ENCODE data around the gene TMOD1. TPM values are rescaled to one million over a fixed set of nuclear protein-coding genes. Genes with fewer than 3 reads are reported as not detected.

The TMOD1 gene
- total and polyA plus RNA-seq, 5 donors from 2014 or later, result 2.4 to 11.0 (median 3.7) TPM

GRCh38 chr9:97529363-97530076, 28.1 kb downstream of the TMOD1 start:
- ATAC-seq (ENCODE audit: low read depth in 2 of 2), result peak in 1 of 2 donors; percentile 34

GRCh38 chr9:97531888-97532376, 30.5 kb downstream of the TMOD1 start:
- Histone ChIP-seq H3K9me3 (ENCODE audit: control insufficient read depth in 2 of 2, low read length in 2 of 2) (no peaks in the 10 kb centered on the region), H3K4me1 (ENCODE audit: control insufficient read depth, insufficient read depth, low read length, poor library complexity, severe bottlenecking) (no peaks in the 10 kb centered on the region), H3K27me3 (ENCODE audit: control insufficient read depth, insufficient read depth, low read length) (no peaks in the 10 kb centered on the region), H3K4me3 (ENCODE audit: low read depth, low read length) (no peak overlapping the region), H3K27ac (ENCODE audit: insufficient read depth, low read length, poor library complexity, severe bottlenecking) (no peak overlapping the region), H3K36me3 (ENCODE audit: control insufficient read depth, insufficient read depth, low read length) (no peaks in the 10 kb centered on the region)
- no peak overlapping the region for H3K4me3 Mint-ChIP-seq
- H3K4me1 Mint-ChIP-seq, result peaks cover 0 to 12% (median 2%) of the 10 kb centered on the region in 4 donors
- no peak overlapping the region for H3K27ac Mint-ChIP-seq
- ATAC-seq (ENCODE audit: low read depth in 2 of 2) (no peak), DNase-seq (no peak)
- H3K9me3 Mint-ChIP-seq, result peaks cover 0 to 4% (median 0%) of the 10 kb centered on the region in 7 donors
- H3K27me3 Mint-ChIP-seq, result peaks cover 5% of the 10 kb centered on the region
- no peaks in the 10 kb centered on the region for H3K36me3 Mint-ChIP-seq

More at GRCh38 chr9:97529363-97530076, 28.1 kb downstream of the TMOD1 start:
- no peaks in the 10 kb centered on the region for H3K36me3 ChIP-seq (ENCODE audit: control insufficient read depth, insufficient read depth, low read length)
- peaks cover 0 to 4% (median 0%) of the 10 kb centered on the region in 7 donors for H3K9me3 Mint-ChIP-seq
- H3K9me3 ChIP-seq (ENCODE audit: control insufficient read depth in 2 of 2, low read length in 2 of 2), result no peaks in the 10 kb centered on the region
- DNase-seq, result peak in 1 of 3 donors; percentile 81
- H3K4me3 Mint-ChIP-seq, result no peak overlapping the region
- H3K36me3 Mint-ChIP-seq, result no peaks in the 10 kb centered on the region
- H3K27me3 Mint-ChIP-seq, result peaks cover 5% of the 10 kb centered on the region
- H3K27ac Mint-ChIP-seq, result no peak overlapping the region
- no peaks in the 10 kb centered on the region for H3K4me1 ChIP-seq (ENCODE audit: control insufficient read depth, insufficient read depth, low read length, poor library complexity, severe bottlenecking)
- H3K4me1 Mint-ChIP-seq, result peaks cover 0 to 14% (median 2%) of the 10 kb centered on the region in 4 donors
- H3K4me3 ChIP-seq (ENCODE audit: low read depth, low read length), result no peak overlapping the region
- H3K27me3 ChIP-seq (ENCODE audit: control insufficient read depth, insufficient read depth, low read length), result no peaks in the 10 kb centered on the region
- H3K27ac ChIP-seq (ENCODE audit: insufficient read depth, low read length, poor library complexity, severe bottlenecking), result no peak overlapping the region

DNA sequence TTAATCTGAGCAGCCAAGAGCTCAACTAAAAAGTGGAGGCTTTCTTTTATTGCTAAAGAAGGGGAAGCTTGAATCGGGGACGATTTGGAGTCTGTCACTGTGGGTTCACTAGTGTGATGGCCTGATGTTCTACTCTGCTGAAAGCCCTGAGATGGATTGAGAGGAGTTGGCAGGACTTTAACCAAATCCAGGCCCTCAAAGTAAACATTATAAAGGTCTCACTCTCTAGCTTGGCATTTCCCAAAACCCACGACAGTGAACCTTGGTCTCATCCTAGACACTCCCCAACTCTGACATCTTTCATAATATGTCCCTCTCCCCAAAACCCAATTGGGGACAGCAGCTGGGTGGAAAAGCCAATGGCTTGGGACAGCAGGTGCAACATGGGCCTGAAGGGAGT, 32.7 kb downstream of the TMOD1 start:
- Histone ChIP-seq H3K9me3 (ENCODE audit: control insufficient read depth in 2 of 2, low read length in 2 of 2) (no peaks in the 10 kb centered on the region), H3K27ac (ENCODE audit: insufficient read depth, low read length, poor library complexity, severe bottlenecking) (no peak overlapping the region), H3K27me3 (ENCODE audit: control insufficient read depth, insufficient read depth, low read length) (peaks cover 2% of the 10 kb centered on the region), H3K36me3 (ENCODE audit: control insufficient read depth, insufficient read depth, low read length) (no peaks in the 10 kb centered on the region), H3K4me1 (ENCODE audit: control insufficient read depth, insufficient read depth, low read length, poor library complexity, severe bottlenecking) (no peaks in the 10 kb centered on the region), H3K4me3 (ENCODE audit: low read depth, low read length) (no peak overlapping the region)
- Mint-ChIP-seq H3K27ac (no peak overlapping the region), H3K27me3 (no peaks in the 10 kb centered on the region), H3K9me3 (peaks cover 0 to 4% (median 0%) of the 10 kb centered on the region in 7 donors), H3K4me3 (no peak overlapping the region), H3K4me1 (peaks cover 0 to 9% (median 2%) of the 10 kb centered on the region in 4 donors), H3K36me3 (no peaks in the 10 kb centered on the region)
- DNase-seq (no peak), ATAC-seq (ENCODE audit: low read depth in 2 of 2) (no peak)

- Histone ChIP-seq H3K4me1 (ENCODE audit: control insufficient read depth, insufficient read depth, low read length, poor library complexity, severe bottlenecking) (no peaks in the 10 kb centered on the region), H3K36me3 (ENCODE audit: control insufficient read depth, insufficient read depth, low read length) (no peaks in the 10 kb centered on the region), H3K27me3 (ENCODE audit: control insufficient read depth, insufficient read depth, low read length) (peaks cover 2% of the 10 kb centered on the region), H3K9me3 (ENCODE audit: control insufficient read depth in 2 of 2, low read length in 2 of 2) (no peaks in the 10 kb centered on the region), H3K4me3 (ENCODE audit: low read depth, low read length) (no peak overlapping the region), H3K27ac (ENCODE audit: insufficient read depth, low read length, poor library complexity, severe bottlenecking) (no peak overlapping the region)
- no peak overlapping the region for H3K27ac Mint-ChIP-seq
- no peaks in the 10 kb centered on the region for H3K4me1 Mint-ChIP-seq
- H3K36me3 Mint-ChIP-seq, result no peaks in the 10 kb centered on the region
- H3K4me3 Mint-ChIP-seq, result no peak overlapping the region
- no peak for ATAC-seq (ENCODE audit: low read depth in 2 of 2)
- no peaks in the 10 kb centered on the region for H3K27me3 Mint-ChIP-seq
- no peak for DNase-seq
- H3K9me3 Mint-ChIP-seq, result peaks cover 0 to 4% (median 0%) of the 10 kb centered on the region in 7 donors
Observed at GRCh38 chr9:97534961-97535594, 33.6 kb downstream of the TMOD1 start.

DNA sequence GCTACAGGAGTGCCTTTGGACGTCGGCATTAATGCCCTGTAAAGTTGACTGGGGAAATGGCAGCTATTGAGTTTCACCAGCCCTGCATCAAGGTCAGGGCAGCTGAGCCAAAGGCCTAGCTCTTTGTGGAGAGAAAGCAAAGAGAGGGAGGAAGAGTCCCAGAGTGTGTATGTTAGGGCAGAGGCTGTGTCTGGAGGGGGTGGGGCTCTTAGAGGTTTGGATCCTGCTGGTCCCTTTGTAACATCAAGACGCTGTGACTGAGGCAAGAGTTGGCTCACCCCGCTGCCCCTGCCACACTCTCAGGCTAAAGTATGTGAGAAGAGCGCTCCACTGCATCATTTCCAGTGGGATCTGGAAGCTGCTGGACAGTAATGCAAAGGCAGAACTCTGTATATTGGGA, 34.3 kb downstream of the TMOD1 start:
- H3K27me3 ChIP-seq (ENCODE audit: control insufficient read depth, insufficient read depth, low read length), result peaks cover 2% of the 10 kb centered on the region
- Mint-ChIP-seq H3K36me3 (no peaks in the 10 kb centered on the region), H3K9me3 (peaks cover 0 to 4% (median 0%) of the 10 kb centered on the region in 7 donors), H3K27me3 (no peaks in the 10 kb centered on the region), H3K4me3 (no peak overlapping the region), H3K27ac (no peak overlapping the region), H3K4me1 (no peaks in the 10 kb centered on the region)
- no peaks in the 10 kb centered on the region for H3K36me3 ChIP-seq (ENCODE audit: control insufficient read depth, insufficient read depth, low read length)
- no peak for ATAC-seq (ENCODE audit: low read depth in 2 of 2)
- H3K4me1 ChIP-seq (ENCODE audit: control insufficient read depth, insufficient read depth, low read length, poor library complexity, severe bottlenecking), result no peaks in the 10 kb centered on the region
- no peak overlapping the region for H3K27ac ChIP-seq (ENCODE audit: insufficient read depth, low read length, poor library complexity, severe bottlenecking)
- no peaks in the 10 kb centered on the region for H3K9me3 ChIP-seq (ENCODE audit: control insufficient read depth in 2 of 2, low read length in 2 of 2)
- no peak for DNase-seq
- no peak overlapping the region for H3K4me3 ChIP-seq (ENCODE audit: low read depth, low read length)

- Histone ChIP-seq H3K36me3 (ENCODE audit: control insufficient read depth, insufficient read depth, low read length) (no peaks in the 10 kb centered on the region), H3K27me3 (ENCODE audit: control insufficient read depth, insufficient read depth, low read length) (peaks cover 2% of the 10 kb centered on the region), H3K4me1 (ENCODE audit: control insufficient read depth, insufficient read depth, low read length, poor library complexity, severe bottlenecking) (no peaks in the 10 kb centered on the region), H3K4me3 (ENCODE audit: low read depth, low read length) (no peak overlapping the region), H3K9me3 (ENCODE audit: control insufficient read depth in 2 of 2, low read length in 2 of 2) (no peaks in the 10 kb centered on the region), H3K27ac (ENCODE audit: insufficient read depth, low read length, poor library complexity, severe bottlenecking) (no peak overlapping the region)
- H3K27me3 Mint-ChIP-seq, result no peaks in the 10 kb centered on the region
- H3K9me3 Mint-ChIP-seq, result peaks cover 0 to 4% (median 0%) of the 10 kb centered on the region in 7 donors
- no peak overlapping the region for H3K4me3 Mint-ChIP-seq
- no peaks in the 10 kb centered on the region for H3K4me1 Mint-ChIP-seq
- H3K36me3 Mint-ChIP-seq, result no peaks in the 10 kb centered on the region
- DNase-seq, result no peak
- ATAC-seq (ENCODE audit: low read depth in 2 of 2), result no peak
- H3K27ac Mint-ChIP-seq, result no peak overlapping the region
Observed at GRCh38 chr9:97536480-97536879, 35.0 kb downstream of the TMOD1 start.

GRCh38 chr9:97543561-97543960, 42.1 kb downstream of the TMOD1 start:
- ATAC-seq (ENCODE audit: low read depth in 2 of 2), result no peak
- no peaks in the 10 kb centered on the region for H3K9me3 Mint-ChIP-seq
- H3K4me3 ChIP-seq (ENCODE audit: low read depth, low read length), result no peak overlapping the region
- H3K4me3 Mint-ChIP-seq, result no peak overlapping the region
- H3K27me3 Mint-ChIP-seq, result no peaks in the 10 kb centered on the region
- no peak overlapping the region for H3K27ac Mint-ChIP-seq
- no peaks in the 10 kb centered on the region for H3K36me3 ChIP-seq (ENCODE audit: control insufficient read depth, insufficient read depth, low read length)
- H3K27me3 ChIP-seq (ENCODE audit: control insufficient read depth, insufficient read depth, low read length), result no peaks in the 10 kb centered on the region
- H3K36me3 Mint-ChIP-seq, result no peaks in the 10 kb centered on the region
- H3K9me3 ChIP-seq (ENCODE audit: control insufficient read depth in 2 of 2, low read length in 2 of 2), result no peaks in the 10 kb centered on the region
- no peaks in the 10 kb centered on the region for H3K4me1 Mint-ChIP-seq
- no peaks in the 10 kb centered on the region for H3K4me1 ChIP-seq (ENCODE audit: control insufficient read depth, insufficient read depth, low read length, poor library complexity, severe bottlenecking)
- H3K27ac ChIP-seq (ENCODE audit: insufficient read depth, low read length, poor library complexity, severe bottlenecking), result no peak overlapping the region
- DNase-seq, result no peak
